ENCODE data around the gene CCNY.

The CCNY gene

DNA sequence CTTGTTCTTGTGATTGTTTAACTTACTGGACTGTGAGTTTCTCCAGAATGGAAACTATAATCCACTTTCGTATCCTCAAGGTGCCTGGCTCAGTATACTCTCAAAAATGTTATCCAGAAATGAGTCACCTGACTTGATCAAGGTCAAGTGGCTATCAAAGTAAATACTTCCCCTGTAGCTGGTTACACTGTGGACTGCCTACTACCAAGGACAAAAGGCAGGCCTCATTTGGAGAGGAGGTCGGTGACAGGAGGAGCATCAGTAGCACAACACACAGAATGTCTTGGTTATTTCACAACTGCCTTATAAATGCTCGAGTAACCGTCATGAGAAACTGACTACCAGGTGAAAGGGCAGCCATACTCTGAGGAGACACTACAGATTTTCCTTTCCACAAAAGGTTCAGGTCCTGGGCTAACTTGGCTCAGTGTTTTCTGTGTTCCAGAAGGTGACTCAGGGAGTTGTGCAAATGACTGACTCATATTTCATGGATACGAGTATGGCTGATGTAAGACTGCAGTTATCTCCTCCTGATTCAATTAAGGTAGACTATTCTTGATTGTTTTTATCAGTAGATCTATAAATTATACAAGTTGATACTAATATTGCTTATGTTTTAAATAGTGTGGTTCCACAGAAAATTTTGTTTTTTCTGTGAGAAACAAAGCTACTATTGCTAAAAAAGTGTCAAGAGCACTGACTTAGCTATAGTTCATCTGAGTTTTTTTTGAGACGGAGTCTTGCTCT is 4.2 kb upstream of the CCNY start:
- DNase-seq (ENCODE audit: low read depth in 2 of 2) = no peak

DNA sequence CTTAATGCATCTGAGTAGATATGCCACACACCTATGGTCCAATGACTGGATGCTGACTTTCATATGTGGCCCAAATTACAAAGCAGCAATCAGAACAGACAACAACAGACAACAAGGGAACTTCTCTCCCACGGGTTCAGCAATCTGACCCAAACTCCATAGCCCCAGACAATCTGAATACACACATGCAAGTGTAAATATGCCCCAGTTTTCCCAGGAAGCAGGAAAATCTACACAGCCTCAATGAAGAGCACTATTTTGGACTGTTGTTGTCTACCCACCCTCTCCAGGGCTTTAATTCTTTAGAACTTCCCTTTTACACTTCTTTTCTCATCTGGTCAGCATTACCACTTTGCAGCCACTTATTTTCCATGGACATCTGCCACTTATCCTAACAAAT is 2.0 kb upstream of the CCNY start:
- DNase-seq (ENCODE audit: low read depth in 2 of 2) = no peak

DNA sequence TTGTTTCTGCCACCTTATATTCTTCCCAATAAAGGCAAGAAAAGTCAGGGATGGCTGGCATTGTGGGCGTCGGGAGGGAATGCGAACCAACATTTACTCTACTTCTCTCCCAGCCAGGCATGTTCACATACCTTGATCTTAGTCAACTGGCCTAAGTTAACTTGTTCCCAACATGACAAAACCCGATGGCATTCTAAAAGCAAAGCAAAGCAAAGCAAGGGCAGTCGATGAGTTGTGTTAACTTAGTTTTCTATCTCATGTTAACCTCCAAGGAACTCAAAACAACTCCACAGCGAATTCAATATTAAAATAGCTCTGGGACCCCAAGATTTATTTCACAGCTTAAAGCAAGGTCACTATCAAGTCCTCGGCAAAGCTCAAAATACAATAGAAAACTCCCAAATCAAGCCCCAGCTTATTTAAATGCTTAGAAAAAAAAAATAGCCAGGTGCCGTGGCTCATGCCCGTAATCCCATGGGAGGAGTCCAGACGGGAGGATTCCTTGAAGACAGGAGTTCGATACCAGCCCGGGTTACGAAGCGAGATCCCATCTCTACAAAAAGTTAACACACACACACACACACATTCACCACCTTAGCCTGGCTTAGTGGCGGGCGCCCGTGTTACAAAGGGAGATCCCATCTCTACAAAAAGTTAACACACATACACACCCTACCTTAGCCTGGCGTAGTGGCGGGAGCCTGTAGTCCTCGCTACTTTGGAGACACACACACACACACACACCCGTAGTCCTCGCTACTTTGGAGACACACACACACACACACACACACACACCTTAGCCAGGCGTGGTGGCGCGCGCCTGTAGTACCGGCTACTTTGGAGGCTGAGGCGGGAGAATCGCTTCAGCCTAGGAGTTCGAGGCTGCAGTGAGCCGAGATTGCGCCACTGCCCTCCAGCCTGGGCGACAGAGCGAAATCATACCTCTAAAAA is 901 bp upstream of the CCNY start:
- no peak for DNase-seq (ENCODE audit: low read depth in 2 of 2)

DNA sequence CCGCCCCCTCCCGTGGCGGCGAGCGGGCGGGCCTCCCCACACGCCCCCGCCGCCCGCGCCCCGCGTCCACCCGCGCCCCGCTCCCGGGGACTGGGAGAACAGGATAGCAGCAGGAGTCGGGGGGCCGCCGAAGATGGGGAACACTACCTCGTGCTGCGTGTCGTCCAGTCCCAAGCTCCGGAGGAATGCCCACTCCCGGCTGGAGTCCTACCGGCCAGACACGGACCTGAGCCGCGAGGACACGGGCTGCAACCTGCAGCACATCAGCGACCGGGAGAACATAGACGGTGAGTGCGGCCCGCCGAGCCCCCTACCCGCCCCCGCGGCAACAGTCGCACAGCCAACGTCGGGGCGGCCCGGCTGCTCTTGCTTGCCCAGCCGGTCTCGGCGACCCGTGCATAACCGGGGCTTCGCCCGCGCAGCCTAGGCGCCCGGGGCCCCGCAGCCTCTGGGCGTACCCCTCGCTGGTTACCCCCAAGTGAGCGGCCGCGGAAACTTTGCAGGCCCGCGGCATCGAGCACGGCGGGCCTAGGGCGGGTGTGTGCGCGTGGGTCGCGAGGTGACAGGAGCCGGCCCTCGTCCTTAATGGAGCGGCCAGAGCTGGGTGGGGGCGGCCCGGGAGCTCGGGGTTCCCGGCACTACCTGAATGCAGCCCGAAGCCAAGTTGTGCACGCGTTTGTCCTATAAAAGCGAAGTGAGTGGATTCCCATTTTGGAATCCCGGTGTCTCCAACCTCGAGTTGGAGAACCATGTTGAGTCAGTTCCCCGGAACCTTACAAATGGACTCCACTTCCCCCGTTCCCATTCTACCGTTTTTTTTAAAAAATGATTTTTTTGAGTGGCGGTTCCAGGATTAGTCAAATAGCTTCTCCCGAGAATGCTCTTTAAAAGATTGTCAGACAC is 863 bp downstream of the CCNY start:
- peak in 1 of 2 donors; percentile 21 for DNase-seq (ENCODE audit: low read depth in 2 of 2)

DNA sequence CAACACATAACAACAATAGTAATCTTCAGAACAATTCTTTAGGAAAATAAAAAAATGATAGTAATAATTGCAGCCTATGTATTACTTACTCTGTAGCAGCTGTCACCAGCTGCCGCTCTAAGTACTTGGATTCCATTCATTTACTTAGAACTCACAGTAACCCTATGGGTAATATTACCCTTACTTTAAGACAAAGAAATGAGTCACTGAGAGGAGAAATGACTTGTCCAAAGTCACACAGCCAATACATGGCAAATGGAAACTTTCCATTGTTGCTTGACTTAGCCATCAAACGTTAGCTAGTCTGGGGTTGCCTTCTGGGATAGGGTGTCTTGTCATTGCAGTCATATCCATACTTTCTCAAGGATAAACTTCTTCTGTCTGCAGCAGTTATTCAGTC is 3.6 kb downstream of the CCNY start:
- DNase-seq (ENCODE audit: low read depth in 2 of 2) = no peak

DNA sequence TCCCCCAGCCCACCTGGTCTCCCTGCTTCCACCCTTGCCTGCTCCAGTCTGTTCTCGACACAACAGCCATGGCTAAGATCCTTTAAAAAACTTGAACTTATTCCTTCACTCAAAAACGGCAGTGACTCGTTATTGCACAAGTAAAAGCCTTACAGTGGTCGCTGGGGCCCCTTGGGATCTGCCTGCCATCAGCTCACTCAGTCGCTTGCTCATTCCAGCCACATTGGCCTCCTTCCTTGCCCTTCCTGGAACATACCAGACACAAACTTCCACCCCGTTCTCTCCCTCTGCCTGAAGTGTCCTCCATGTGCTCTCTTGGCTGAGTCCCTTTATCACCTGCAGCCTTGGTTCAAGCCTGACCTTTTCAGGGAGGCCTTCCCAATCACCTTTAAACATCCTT is 4.7 kb downstream of the CCNY start:
- DNase-seq (ENCODE audit: low read depth in 2 of 2) = no peak

DNA sequence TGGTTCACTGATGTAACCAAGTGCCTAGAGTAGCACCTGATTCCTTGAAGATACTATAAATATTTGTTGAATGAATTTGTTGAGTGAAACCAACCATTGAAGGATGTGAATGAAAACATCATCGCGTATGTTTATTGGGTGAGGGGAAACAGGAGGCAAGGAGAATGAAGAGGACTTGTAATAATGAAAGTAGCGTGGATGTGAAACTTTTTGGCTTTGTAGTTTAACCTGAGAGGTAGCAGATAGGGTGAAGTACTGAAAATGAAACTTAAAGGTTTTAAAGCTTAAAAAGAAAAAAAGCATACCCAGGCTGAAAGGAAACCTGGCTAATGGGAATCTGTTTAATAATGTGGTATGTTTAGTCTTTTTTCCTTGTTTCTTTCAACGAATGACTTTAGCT is 5.2 kb downstream of the CCNY start:
- DNase-seq (ENCODE audit: low read depth in 2 of 2) = no peak

DNA sequence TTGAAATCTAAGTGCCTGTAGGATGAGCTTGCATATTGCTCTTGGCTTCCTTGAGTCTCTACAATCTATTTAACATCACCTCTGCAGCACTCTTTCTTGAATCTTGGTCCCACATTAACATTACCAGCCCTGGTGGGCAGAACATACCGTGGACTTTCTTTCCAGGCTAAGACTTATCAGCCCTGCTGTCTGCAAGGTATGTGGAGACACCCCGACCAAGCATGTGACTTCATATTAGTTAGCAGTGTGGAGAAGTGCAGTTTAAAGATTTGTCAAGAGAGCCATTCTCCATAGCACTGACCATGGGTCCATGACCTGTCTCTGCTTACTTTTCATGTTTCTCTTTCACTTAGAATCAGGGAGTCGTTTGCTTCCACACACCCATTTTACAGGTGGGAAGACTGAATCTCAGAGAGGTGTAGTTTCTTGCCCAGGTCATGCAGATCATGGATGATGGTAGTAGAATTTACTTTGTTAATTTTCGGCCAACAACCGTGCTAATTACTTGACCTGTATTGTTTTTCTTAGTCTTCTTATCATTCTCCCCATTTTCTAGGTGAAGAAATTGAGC is 6.0 kb downstream of the CCNY start:
- no peak for DNase-seq (ENCODE audit: low read depth in 2 of 2)

DNA sequence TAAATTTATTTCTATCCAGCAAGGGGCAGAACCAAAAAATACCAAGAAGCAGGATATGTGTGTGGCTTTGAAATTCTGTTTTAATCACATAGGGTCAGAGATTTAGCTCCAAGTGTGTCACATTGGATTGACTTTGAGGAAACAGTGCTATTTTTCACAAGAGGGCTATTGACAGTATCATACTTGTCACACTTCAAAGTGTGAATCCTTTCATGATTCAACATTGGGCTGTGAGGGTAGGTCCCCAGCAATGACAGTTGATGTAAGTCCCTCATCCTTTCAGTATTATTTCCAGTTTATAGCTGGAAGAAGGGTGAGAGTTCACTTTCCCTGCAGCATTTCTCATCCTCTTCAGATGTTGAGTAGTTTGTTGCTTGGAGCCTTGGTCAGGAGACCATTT is 7.4 kb downstream of the CCNY start:
- no peak for DNase-seq (ENCODE audit: low read depth in 2 of 2)

DNA sequence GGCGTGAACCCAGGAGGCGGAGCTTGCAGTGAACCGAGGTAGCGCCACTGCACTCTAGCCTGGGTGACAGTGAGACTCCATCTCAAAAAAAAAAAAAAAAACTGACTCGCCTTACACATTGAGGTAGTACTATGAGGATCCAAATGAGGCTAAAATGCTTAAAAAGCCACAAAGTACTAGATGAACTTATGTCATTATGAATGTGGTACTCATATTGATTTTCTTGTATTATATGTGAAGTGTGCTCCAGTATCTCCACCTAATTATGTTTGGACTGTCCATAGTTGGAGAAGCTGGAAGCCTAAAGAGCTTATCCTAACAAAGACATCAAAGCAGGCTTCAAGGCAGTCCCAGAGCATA is 9.1 kb downstream of the CCNY start:
- DNase-seq (ENCODE audit: low read depth in 2 of 2) = no peak

DNA sequence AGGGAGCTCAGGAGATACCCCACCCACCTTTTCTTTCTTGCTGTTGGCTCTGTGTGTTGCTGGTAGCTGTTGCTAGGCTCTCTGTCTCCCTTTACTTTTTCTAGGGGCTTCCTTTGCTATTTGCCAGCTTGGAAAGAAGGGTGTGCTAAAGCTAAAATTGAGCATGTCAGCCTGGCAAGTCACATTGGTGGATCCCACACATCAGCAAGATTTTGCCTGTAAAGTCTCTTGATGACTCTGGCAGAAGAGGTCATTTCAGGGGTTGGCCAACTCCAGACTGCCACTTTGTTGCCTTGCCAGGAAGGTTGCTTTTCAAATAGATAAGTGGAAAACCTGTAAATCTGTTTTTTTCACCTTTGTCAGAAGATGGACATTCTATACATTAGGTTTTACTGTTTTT is 9.9 kb downstream of the CCNY start:
- DNase-seq (ENCODE audit: low read depth in 2 of 2) = no peak

DNA sequence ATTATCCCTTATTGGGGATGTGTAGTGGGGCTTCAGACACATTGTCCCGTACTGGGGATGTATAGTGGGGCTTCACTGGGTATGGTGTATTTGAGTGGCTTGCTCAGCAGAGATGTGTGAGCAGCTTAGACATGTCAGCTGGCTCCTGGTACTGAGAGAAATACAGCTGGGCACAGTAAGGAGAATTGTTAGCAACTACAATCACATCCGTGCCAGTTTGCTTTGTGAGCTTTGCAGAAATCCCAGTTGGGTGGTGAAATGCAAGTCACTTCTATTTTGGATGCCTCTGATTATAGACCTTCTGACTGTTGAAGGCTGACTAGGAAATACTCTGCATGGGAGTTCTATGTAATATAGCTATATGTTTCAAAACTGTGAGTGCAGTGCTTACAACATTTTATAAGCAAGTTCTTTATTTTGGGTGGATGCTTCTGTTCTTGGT is 10.8 kb downstream of the CCNY start:
- DNase-seq (ENCODE audit: low read depth in 2 of 2) = no peak

DNA sequence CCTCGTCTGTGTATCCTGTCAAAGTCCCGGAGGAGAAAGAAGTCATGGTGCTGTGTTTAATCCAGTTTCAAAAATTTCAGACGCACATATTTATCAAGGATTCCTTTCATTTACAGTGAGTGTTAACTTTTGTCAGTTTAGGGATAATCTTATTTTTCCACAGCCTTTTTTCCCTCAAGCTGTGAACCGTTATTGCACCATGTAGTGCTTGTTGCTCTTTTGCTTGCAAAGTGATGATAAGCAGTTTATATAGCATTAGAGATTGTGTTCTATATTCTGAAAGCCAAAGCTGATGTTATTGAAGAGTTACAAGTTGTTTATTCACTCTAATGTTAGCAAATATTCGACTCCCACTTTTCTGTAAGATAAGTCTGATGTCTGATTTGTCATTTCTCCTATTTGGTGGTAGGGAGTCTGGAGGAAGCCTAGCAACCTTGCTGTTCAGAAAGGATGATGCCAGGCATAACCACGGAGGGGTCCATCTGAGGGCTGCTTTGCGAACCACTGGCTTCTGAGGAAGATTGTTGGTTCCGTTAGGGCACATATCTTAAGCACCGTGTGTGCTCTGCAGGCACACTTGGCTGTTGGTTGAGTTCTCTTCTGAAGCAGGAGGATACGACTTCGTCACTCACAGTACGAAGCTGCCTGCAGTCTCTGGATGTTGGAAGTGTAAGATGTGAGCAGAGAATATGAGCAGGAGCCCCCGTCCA is 11.7 kb downstream of the CCNY start:
- no peak for DNase-seq (ENCODE audit: low read depth in 2 of 2)

DNA sequence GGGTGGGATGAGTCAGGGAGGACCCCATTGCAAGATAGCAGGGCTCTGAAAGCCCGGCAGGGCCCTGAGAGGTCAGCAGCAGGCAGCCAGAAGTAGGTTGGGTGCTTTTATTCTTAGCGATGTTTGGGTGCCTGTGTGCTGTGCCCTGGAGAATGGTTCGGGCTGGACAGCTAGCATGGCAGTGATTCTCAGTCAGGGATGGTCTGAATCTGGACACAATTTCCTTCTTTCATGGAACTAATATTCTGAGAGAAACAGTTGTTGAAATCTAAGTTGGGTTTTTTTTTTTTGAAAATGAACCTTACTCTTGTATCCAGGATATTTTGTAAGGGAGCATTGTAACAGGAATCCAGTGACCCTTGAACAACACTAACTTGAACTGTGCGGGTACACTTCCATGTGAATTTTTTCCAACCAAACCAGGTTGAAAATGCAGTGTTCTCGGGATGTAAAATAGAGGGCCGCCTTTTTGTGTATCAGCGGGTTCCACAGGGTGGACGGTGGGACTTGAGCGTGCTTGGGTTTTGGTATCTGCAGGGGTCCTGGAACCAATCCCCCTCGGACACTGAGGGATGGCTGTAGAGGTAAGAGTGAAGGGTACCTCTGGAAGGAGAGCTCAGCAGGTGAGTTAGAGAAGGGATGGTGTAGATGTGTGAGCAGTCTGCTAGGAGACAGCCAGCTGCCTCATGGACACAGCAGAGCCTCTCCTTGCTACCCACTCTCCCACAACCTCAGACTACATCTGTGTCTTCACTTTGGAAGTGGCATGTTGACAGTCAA is 12.5 kb downstream of the CCNY start:
- no peak for DNase-seq (ENCODE audit: low read depth in 2 of 2)

DNA sequence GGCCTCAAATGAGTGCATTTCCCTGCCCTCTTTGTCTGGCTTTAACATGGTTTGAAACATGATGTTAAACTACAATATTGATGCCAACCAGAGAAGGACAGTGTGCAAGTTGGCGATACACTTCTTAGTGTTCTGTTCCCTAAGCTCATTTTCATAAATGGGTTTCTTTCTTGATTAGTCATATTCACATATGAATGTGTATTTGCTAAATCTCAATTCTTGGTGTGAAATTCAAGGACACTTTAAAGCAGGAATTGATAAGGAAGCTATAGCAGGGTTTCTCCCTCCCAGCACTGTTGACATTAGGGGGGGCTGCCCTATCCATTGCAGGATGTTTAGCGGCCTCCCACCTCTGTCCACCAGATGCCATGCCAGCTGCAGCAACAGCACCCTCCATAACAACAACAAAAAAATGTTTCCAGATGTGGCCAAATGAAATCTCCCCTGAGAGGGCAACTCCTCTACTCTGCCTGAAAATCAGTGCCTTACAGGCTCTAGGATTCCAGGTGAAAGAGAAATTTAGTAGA is 13.1 kb downstream of the CCNY start:
- no peak for DNase-seq (ENCODE audit: low read depth in 2 of 2)

DNA sequence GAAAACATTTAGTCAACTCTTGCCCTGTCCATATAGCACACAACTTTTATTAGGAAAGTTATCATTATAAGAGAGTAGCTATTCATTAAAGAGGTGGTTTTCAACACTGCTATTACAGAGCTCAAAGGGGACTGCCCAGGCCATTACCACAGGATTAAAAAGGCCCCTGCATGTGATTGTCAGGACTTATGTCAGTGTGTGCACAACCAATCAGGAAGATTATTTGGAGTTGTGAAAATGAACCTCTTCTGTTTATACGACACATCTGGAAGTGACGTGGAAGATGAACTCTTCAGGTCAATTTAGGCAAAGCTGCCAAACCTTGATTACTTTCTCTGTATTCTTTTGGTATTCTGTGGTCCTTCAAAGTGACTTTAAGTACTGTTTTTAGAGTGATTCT is 14.7 kb downstream of the CCNY start:
- DNase-seq (ENCODE audit: low read depth in 2 of 2) = no peak

DNA sequence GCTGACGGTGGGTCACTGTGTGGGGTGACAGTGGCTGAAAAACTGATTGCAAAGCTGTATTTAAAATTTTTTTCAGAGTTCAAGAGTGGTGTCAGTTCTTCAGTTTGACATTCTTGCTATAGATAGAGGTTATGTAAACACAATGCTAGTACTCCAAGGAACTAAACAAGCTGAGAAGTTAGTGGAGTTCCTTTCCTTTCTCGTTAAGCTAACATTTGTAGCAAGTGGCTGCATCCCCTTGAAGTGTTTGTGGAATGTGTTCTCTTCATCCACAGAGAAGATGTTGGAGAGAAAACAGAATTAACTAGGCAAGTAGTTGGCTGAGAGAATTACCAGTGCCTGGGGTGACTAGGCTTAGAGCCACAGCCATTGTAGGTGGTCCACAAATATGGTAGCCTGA is 15.8 kb downstream of the CCNY start:
- DNase-seq (ENCODE audit: low read depth in 2 of 2) = no peak

DNA sequence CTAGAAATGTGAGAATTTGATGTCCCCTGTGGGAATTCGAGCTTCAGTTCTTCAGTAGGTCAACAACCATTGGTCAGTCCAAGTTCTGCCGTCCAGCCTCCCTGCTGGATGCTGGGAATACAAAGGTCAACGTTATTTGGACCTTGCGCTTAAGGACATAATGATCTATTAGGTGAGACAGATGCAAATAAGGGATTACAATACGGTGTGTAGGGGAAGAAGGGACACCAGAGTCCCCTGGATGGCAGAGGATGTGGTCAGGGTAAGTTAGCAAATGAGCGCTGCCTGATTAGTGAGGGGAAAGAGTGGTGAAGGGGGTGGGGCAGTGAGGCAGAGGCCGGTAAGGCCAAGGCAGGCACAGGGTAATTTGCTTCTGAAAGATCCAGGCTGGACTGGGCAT is 16.2 kb downstream of the CCNY start:
- no peak for DNase-seq (ENCODE audit: low read depth in 2 of 2)

DNA sequence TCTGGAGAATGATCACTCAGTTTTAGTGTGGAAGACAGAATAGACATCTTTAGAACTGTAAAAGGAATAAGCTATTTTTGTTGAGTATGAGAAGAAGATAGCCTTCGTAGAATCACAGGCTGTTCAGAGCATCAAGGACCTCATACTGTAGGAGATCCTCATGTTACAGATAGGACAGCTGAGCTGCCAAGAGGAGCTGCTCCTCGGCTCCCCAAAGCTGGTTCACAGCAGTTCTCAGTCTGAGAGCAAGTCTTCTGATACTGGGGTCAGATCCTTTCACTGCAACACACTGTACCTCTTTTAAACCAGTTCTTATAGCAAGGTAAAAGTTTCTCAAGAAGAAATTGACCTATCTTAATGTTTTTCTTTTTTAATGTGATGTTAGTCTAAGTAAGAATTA is 17.1 kb downstream of the CCNY start:
- DNase-seq (ENCODE audit: low read depth in 2 of 2) = no peak

DNA sequence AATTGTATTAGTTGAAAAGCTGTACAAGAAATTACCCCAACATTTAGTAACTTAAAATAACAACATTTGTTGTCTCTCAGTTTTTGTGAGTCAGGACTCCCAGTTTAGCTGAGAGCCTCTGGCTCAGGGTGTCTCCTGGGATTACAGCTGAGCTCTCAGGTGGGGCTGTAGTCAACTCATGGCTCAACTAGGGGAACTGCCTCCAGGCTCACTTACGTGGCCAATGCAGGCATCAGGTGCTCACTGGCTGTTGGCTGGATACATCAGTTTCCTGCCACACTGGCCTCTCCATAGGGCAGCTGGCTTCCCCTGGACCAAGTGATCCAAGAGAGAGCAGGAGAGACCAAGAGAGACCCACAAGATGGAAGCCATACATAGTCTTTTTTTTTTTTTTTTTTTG is 17.5 kb downstream of the CCNY start:
- no peak for DNase-seq (ENCODE audit: low read depth in 2 of 2)
